GM19193 (cell line): ENCODE data around the gene CYLC1.

Experiments
- POLR2A ChIP-seq: IDR thresholded peaks from 4 replicates; pipeline ENCODE4 v1.6.1; 2011; ENCODE audit not compliant: insufficient read depth, insufficient read length; ENCODE audit errors: extremely low read depth

Gene CYLC1

GRCh38 chrX:83860846-83861245 lies at the start of gene CYLC1:
Gene CYLC1 (plus strand): TSS chrX:83861146. CDS start chrX:83861183, 37 bp downstream.
- no peak for TF ChIP-seq POLR2A

- no peak for TF ChIP-seq POLR2A
Observed at GRCh38 chrX:83819304-83819703, 41.6 kb upstream of the CYLC1 start.

- no peak for TF ChIP-seq POLR2A
Observed at GRCh38 chrX:83829874-83830273, 31.1 kb upstream of the CYLC1 start.

GRCh38 chrX:83845397-83845796 lies 15.5 kb upstream of the CYLC1 start:
- no peak for TF ChIP-seq POLR2A

GRCh38 chrX:83847339-83847738 lies 13.6 kb upstream of the CYLC1 start:
- no peak for TF ChIP-seq POLR2A

GRCh38 chrX:83888585-83888984 lies 27.6 kb downstream of the CYLC1 start:
- TF ChIP-seq POLR2A, result no peak

GRCh38 chrX:83892433-83892832 lies 31.5 kb downstream of the CYLC1 start:
- TF ChIP-seq POLR2A, result no peak

GRCh38 chrX:83906921-83907320 lies 46.0 kb downstream of the CYLC1 start:
- no peak for TF ChIP-seq POLR2A

GRCh38 chrX:83916525-83916924 lies 55.6 kb downstream of the CYLC1 start:
- no peak for TF ChIP-seq POLR2A

GRCh38 chrX:83934220-83934619 lies 73.3 kb downstream of the CYLC1 start:
- TF ChIP-seq POLR2A, result no peak
